H54 (cell line): ENCODE data around the gene MRPL22.
"Not testable (repeated sequence)": the region's sequence is repeated elsewhere in the genome, so short reads cannot be mapped to it uniquely, and the experiment has no call there.

ENCODE experiments used
- DNase-seq: peaks from one replicate; pipeline ENCODE4 v3.0.0; 2011; ENCODE audit warnings: low spot score, mixed read lengths; ENCODE audit not compliant: insufficient read length
- FAIRE-seq: peaks from 3 replicates; lab custom pipeline; 2011; peaks lifted over from hg19 to GRCh38; lab: Jason Lieb, UNC
- POLR2A ChIP-seq: IDR thresholded peaks from 2 replicates; pipeline ENCODE4 v1.6.1; 2011; ENCODE audit warnings: low read depth, mild to moderate bottlenecking, low read length

MRPL22 gene

GRCh38 chr5:154989626-154990025 lies 48.8 kb downstream of the MRPL22 start:
- TF ChIP-seq POLR2A: no peak
- DNase-seq (no peak), FAIRE-seq (no peak)

DNA sequence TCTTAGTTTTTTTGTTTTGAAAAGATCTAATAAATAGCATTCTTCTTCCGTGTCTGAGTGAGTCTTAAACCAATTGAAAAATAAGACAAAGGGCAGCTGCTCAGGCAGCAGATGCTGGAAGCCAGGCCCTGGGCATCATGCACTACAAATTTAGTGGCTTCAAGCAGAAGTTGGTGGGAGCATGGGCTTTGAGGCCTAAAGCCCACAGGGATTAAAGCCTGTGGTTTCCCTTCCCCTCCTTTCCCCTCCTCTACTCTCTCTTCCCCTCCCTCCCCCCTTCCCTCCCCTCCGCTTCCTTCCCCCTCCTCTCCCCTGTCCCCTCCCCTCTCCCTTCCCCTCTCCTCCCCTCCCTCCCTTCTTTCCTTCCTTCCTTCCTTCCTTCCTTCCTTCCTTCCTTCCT lies 52.6 kb downstream of the MRPL22 start:
- FAIRE-seq (no peak), DNase-seq (no peak)
- no peak for TF ChIP-seq POLR2A

GRCh38 chr5:154995679-154996078 lies 54.8 kb downstream of the MRPL22 start:
- DNase-seq: no peak
- no peak for TF ChIP-seq POLR2A
- no peak for FAIRE-seq

DNA sequence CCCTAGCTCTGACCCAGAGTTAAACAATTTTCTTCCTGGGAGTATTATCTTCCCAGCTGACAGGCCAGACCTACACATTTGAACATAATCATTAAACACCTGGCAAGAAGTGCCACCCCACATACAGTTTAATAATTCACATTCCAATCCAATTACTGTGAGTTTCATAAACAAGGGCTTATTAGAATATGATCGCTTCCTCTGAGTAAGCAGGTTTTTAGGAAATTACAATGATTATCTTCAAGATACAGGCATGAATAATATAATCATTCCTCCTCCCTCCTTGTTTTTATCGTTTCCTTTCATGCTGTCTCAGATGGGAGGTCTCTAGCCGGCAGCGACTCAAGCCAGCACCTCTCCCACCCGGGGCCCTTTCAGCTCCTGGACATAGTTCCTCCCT lies 56.9 kb downstream of the MRPL22 start:
- no peak for TF ChIP-seq POLR2A
- no peak for FAIRE-seq
- no peak for DNase-seq

DNA sequence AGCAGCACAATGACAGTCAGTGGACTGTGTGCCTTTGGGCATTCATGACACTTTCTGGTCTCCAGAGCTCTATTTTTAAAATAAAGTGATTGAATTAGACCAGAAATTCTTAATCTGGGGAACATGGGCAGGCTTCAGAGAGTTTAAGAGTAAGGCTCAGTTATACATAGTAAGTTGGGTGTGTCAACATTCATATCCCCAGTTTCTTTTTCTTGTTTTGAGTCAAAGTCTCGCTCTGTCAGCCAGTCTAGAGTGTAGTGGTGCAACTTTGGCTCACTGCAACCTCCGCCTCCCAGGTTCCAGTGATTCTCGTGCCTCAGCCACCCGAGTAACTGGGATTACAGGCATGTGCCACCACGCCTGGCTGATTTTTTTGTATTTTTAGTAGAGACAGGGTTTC lies 59.0 kb downstream of the MRPL22 start:
- FAIRE-seq (no peak), DNase-seq (no peak)
- no peak for TF ChIP-seq POLR2A

- FAIRE-seq: no peak
- DNase-seq: no peak
- no peak for TF ChIP-seq POLR2A
Observed at GRCh38 chr5:155001523-155001922, 60.6 kb downstream of the MRPL22 start.

DNA sequence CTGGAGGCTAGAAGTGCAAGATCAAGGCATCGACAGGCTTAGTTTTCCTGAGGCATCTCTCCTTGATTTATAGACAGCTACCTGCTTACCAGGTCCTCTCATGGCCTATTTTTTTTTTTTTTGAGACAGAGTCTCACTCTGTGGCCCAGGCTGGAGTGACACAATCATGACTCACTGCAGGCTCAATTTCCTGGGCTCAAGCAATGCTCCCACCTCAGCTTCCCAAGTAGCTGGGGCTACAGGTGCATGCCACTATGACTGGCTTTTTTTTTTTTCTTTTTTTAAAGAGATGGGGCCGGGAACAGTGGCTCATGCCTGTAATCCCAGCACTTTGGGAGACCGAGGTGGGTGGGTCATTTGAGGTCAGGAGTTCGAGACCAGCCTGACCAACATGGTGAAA lies 61.8 kb downstream of the MRPL22 start:
- FAIRE-seq, DNase-seq: not testable (repeated sequence)

DNA sequence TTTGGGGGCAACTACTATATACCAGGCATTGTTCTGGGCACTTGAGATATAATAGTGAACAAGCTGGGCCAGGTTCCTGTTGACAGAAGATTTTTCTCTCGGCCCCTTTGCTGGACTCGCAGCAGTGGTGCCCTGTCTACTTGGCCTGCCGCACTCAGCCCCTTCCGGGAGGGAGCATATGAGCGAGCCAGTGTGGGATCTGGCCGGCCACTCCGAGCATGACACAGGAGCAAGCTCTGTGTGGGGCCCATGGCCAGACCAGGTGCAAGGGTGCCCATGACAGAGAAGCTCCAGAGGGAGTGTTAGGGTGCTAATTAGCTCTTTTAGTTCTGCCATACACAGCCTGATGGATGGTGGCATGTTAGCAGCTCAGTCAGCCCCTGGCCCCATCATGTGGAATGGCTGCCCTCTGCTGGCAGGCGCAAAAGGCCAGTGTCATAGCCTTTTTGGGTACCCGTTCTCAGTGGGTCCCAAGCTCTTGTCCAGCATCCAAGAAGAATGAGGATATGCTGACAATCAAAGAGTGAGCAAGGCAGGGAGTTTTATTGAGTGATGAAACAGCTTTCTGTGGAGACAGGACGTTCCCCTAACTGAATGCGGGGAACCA lies 63.4 kb downstream of the MRPL22 start:
- DNase-seq (no peak), FAIRE-seq (no peak)
- no peak for TF ChIP-seq POLR2A

DNA sequence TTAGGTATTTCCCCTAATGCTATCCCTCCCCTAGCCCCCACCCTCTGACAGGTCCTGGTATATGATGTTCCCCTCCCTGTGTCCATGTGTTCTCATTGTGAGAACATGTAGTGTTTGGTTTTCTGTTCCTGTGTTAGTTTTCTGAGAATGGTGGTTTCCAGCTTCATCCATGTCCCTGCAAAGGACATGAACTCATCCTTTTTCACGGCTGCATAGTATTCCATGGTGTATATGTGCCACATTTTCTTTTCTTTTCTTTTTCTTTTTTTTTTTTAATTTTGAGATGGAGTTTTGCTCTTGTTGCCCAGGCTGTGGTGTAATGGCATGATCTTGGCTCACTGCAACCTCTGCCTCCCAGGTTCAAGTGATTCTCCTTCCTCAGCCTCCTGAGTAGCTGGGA lies 65.4 kb downstream of the MRPL22 start:
- FAIRE-seq, DNase-seq: not testable (repeated sequence)

DNA sequence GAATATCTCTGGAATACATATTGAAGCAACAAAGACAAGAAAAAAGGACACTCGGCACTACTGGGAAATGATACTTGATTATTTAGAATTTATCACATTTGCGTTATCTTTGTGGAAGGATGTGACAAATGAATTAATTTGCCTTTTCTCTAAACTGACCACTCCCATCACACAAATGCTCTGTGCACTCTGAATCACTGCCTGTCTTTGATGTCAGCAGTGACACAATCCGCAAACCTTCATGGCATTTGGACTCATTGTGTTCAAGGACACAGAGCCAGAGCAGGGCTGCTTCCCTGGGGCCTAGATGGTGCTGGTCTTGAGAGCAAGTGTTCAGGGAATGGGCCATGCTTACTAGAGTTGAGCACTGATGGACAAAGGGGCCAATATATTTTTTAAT lies 67.8 kb downstream of the MRPL22 start:
- no peak for TF ChIP-seq POLR2A

GRCh38 chr5:155010881-155011280 lies 70.0 kb downstream of the MRPL22 start:
- DNase-seq (no peak), FAIRE-seq (no peak)

More for the DNA sequence above, 67.8 kb downstream of the MRPL22 start:
- FAIRE-seq: no peak
- DNase-seq: no peak

DNA sequence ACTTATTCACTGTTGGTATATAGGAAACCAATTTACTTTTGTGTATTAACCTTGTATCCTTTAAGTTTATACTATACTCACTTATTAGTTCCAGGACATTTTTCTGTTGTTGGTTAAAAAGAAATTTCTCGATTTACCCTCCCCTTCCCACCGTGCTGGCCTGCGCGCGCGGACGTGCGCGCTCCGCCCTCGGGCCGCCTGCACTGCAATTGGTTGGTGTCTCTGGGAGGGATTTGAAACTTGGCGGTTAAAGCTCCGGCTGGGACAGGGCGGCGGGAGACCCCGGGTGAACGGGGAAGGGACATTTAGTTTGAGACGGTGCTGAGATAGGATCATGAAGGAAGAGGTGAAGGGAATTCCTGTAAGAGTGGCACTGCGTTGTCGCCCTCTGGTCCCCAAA lies 72.7 kb downstream of the MRPL22 start, which contains the start of gene KIF4B:
KIF4B (plus strand) TSS at position 230 of the 400 bp plus-strand sequence; CDS start at position 335, 105 bp downstream.
- no peak for TF ChIP-seq POLR2A
- FAIRE-seq (no peak), DNase-seq (no peak)

More at GRCh38 chr5:155010881-155011280, 70.0 kb downstream of the MRPL22 start:
- no peak for TF ChIP-seq POLR2A

DNA sequence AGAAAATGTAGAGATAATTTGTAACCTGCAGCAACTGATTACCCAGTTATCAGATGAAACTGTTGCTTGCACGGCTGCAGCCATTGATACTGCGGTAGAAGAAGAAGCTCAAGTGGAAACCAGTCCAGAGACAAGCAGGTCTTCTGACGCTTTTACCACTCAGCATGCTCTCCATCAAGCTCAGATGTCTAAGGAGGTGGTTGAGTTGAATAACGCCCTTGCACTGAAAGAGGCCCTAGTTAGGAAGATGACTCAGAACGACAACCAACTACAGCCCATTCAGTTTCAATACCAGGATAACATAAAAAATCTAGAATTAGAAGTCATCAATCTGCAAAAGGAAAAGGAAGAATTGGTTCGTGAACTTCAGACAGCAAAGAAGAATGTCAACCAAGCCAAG lies 74.4 kb downstream of the MRPL22 start:
- FAIRE-seq (no peak), DNase-seq (no peak)
- TF ChIP-seq POLR2A: no peak

GRCh38 chr5:155017610-155018009 lies 76.7 kb downstream of the MRPL22 start:
- FAIRE-seq (no peak), DNase-seq (no peak)
- TF ChIP-seq POLR2A: no peak
